HCEC 1CT (cell line): ENCODE results near the gene FBXO21.
"Not testable (repeated sequence)": the region's sequence is repeated elsewhere in the genome, so short reads cannot be mapped to it uniquely, and the experiment has no call there.

ENCODE experiments used
- DNase-seq: peaks from one replicate; pipeline ENCODE4 v3.0.0-alpha.2; 2017

Gene FBXO21, protein sequence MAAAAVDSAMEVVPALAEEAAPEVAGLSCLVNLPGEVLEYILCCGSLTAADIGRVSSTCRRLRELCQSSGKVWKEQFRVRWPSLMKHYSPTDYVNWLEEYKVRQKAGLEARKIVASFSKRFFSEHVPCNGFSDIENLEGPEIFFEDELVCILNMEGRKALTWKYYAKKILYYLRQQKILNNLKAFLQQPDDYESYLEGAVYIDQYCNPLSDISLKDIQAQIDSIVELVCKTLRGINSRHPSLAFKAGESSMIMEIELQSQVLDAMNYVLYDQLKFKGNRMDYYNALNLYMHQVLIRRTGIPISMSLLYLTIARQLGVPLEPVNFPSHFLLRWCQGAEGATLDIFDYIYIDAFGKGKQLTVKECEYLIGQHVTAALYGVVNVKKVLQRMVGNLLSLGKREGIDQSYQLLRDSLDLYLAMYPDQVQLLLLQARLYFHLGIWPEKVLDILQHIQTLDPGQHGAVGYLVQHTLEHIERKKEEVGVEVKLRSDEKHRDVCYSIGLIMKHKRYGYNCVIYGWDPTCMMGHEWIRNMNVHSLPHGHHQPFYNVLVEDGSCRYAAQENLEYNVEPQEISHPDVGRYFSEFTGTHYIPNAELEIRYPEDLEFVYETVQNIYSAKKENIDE

DNA sequence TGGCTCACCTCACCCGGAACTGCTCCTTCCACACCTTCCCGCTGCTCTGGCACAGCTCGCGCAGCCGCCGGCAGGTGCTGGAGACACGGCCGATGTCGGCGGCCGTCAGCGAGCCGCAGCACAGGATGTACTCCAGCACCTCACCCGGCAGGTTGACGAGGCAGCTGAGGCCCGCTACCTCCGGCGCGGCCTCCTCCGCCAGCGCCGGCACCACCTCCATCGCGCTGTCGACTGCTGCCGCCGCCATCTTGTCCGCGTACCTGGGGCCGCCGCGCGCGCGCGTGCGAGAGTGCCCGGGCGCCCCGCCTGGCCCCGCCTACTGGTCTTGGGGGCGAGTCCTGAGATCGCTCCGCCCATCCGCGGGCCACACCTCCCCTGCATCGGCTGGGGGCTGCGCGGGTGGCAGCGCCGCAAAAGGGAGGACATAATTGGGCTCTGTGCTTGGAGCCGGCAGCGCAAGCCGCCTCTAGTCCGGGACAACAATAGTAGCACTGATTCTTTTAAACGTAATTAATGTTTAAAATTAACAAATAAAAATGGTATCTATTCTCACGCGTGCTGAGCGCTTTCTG lies at the start of gene FBXO21:
Gene FBXO21, minus strand, starts transcription at position 261 of the 572 bp plus-strand sequence. Its CDS starts 14 bp downstream, at position 247.
- DNase-seq, result peak; percentile 85

GRCh38 chr12:117236456-117237001 lies 46.3 kb upstream of the FBXO21 start:
- peak; percentile 50 for DNase-seq

DNA sequence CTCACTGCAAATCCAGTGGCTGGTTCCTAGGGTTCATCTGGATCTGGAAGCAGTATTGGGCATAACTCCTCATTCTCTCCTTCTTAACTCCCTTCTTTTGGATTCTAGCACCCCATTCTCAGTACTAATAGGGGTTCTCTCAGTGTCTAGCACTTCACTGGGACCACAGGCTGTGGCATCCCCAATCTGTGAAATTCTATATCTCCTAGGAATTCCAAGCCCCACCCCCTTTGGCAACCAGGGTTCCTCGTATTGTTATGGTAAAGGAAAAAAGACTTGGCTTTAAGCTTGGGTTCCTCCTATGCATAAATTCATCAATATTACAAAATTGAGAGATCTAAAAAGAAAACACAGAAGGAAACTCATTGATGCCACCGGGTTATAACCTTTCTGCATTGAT lies 45.0 kb upstream of the FBXO21 start:
- DNase-seq, result no peak

- no peak for DNase-seq
Measured at GRCh38 chr12:117234441-117234840, 44.2 kb upstream of the FBXO21 start.

- DNase-seq, result no peak
Measured at GRCh38 chr12:117231750-117232149, 41.5 kb upstream of the FBXO21 start.

- no peak for DNase-seq
Measured at GRCh38 chr12:117228239-117228638, 38.0 kb upstream of the FBXO21 start.

DNA sequence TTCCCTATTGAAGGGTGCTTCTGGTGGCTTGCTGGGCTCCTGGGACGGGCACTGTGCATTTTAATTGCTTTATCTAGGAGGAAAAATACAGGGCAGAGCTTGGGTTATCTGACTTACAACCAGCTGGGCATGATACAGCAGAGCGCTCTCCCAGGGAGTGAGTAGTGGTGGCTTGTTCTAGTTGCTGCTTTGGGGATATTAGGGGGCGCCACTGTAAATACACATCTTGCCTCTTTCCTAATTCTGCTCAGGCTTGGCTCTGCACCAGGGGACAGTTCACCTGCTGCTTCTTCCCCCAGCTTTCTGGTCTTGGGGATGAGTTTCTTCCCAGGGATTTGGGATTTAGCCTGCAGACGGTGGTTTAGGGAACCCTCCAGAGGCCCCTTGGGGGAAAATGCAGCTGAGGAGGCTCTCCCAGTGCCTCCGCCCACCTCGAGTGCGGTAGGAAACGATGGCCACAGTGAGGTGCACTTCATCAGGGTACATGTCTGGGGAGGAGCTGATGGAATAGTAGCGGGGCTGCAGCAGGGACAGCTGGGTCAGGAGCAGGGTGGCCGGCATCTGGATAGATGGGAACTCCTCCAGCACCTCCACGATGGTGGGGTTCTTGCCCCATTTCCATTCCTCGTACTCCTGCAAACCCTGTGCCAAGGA lies 36.9 kb upstream of the FBXO21 start:
- no peak for DNase-seq

GRCh38 chr12:117226505-117226904 lies 36.2 kb upstream of the FBXO21 start:
- no peak for DNase-seq

- no peak for DNase-seq
Measured at GRCh38 chr12:117225179-117225578, 34.9 kb upstream of the FBXO21 start.

- not testable (repeated sequence) for DNase-seq
Measured at GRCh38 chr12:117220947-117221346, 30.7 kb upstream of the FBXO21 start.

GRCh38 chr12:117218149-117218548 lies 27.9 kb upstream of the FBXO21 start:
- DNase-seq, result no peak

DNA sequence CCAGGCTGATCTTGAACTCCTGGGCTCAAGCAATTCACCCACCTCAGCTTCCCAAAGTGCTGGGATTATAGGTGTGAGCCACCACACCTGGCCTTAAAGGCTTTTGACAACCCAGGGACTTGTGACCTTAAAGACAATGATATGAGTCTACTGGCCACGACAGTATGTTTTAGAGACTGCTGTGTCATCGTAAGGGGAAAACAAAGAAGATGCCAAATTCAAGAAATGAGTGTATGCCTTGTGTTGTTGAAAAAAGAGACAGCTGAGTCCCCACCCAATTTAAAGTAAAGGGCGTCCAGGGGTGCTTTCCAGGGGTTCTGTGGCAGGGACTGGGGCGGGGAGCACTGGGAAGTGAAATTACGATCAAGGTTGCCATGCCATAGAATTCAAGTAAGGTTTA lies 26.4 kb upstream of the FBXO21 start:
- DNase-seq, result no peak

DNA sequence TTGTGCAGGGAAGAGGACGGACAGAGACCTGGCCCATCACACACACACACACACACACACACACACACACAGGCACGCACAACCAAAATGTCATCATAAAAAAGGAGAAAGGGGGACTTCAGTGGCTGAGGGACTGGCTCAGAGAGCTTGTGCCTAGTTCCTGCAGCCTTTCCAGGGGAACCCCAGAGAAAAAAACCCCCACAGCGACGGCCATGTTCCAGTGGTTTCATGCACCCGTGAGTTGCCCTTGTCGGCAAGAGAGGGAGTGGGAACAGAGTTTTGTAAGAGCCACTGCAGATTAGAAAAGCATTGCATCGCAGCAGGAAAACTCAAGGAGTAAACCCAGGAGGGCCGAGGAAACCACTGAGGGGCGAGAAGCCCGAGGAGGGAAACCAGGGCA lies 24.5 kb upstream of the FBXO21 start:
- DNase-seq, result no peak

DNA sequence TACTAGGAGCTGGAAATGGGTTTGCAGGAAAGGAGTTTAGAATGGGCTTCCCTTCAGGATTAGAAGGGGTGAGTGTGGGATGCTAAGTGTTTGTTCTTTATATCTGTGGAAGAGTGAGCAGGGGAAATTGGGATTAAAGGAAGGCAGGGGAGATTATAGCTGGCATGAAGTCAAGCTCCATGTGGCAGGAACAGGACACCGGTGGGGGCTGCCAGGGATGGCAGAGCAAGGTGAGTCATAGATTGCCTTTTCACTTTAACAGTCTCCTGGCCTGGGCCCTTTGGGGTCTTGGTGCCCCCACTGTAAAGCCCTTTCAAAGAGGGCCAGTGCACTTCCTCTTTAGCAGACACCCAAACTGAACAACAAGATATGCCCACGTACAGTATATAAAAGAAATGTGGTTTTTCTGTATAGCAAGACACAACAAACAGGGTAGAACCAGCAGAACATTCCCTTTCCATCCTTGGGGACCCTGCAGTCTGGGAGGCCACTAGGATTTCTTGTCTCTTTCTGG lies 23.1 kb upstream of the FBXO21 start:
- DNase-seq, result no peak

DNA sequence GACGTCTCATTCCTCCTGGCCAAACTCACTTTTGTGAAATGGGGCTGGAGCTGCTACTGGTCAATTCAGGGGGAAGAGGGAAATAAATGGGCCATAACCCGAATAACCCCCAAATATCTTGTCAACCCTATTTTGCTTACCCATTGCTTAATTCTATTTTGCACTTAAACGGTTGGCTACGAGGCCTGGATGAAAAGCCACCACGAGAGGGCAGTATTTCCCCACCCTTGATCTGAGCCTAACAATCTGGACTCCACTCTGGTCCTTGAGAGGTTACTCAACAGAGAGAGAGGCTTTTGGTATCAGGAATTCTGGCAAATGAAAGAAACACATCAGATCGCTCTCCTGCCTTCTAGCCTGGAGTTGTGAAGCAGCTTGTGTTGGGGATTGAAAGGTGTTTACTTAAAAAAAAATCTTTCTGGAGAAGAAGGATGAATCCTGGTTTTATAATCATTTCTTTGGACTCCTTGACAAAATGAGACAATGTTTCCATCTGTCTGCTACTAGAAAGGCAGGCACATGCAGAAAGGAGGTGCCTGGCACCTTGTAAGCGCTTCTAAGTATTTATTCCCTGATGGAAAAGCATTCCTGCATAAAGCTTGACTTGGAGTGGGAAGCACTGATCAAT lies 22.4 kb upstream of the FBXO21 start:
- DNase-seq, result peak; percentile 47

DNA sequence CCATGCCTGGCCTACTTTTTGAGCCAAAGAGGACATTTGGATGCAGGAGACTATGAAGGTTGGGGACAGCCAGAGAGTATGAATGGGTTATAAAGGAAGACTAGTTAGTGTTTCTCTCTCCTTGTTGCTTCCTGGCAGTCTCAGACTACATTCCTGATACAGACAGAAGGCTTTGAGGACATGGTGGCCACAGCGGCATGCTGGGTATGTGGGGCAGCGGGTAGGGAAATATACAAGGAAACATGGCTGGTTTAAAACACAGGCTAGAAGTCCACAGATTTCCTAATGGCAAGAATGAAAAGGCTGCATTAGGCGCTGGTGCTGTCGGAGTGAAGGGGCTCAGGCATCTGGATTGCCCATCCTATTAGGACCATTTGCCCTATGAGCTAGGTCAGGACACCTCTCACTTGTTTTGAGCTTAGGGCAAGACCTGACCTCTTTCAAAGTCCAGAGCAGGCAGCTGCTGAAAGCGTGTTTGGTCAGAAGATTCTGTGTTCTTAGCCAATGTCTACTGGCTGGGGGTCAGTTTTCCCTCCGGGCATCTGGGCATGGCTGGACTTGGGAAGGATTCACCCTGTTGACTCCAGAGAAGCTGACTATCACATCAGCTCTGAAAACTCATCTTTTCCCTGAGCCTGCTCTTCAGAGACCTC lies 20.1 kb upstream of the FBXO21 start:
- no peak for DNase-seq

DNA sequence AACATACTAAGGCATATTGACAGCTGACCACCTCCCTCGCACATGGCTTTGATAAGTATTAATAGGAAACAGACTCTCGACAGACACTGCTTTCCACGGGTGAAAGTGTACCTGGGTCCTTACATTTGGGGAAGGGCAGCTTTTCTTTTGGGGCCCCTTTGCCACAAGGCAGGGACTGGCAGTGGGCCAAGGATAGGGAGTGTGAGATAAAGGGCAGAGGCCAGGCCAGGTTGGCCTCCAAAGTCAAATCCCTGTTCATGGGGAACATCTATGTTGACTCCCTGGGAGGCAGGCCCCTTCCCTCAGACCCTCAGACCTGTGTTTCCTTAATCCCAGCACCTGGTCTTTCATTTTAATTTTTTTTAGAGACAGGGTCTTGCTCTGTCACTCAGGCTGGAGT lies 19.4 kb upstream of the FBXO21 start:
- no peak for DNase-seq

- DNase-seq, result no peak
Measured at GRCh38 chr12:117208811-117209455, 18.7 kb upstream of the FBXO21 start.

- no peak for DNase-seq
Measured at GRCh38 chr12:117208206-117208605, 17.9 kb upstream of the FBXO21 start.

DNA sequence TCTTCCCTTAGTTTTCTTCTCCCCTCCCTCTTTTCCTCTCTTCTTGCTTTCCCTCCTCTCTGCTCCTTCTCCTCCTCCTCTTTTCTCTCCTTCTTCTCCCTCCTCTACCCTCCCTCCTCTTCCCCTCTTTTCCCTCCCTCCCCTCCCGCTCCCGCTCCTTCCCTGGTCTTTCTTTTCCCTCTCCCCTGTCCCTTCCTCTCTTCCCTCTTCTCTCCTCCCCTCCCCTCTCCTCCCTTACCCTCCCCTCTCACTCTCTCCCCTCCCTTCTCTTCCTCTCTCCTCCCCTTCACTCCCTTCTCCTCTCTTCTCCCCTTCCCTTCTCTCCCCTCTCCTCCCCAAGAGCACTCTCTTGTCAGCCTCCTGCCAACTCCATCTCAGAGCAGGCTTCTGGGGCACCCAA lies 17.4 kb upstream of the FBXO21 start:
- no peak for DNase-seq

GRCh38 chr12:117202556-117202955 lies 12.3 kb upstream of the FBXO21 start:
- DNase-seq, result no peak

GRCh38 chr12:117202033-117202432 lies 11.8 kb upstream of the FBXO21 start:
- DNase-seq, result no peak
